Heart left ventricle (tissue), 16 donors: ENCODE data around the gene RGS9. TPM values are rescaled to one million over a fixed set of nuclear protein-coding genes. Genes with fewer than 3 reads are reported as not detected.
"Not testable (repeated sequence)": the region's sequence is repeated elsewhere in the genome, so short reads cannot be mapped to it uniquely, and the experiment has no call there.

Source experiments
- ATAC-seq, 4 donors: fragments of 200-7000 bp; cut with Tn5 transposase; one replicate each; pipeline ENCODE4 v1.9.1; 2020 to 2022; ENCODE audit warnings: moderate library complexity in 4 of 4, mild to moderate bottlenecking in 3 of 4, moderate number of reproducible peaks in 1 of 4
- DNase-seq, 5 donors: peaks; one replicate each; pipeline ENCODE4 v3.0.0-alpha.2; 2020
- H3K27ac ChIP-seq, 12 donors: fragments of 200-600 bp; sonication (generic) in 4 of 12; one replicate each; pipeline versions ENCODE4 v1.5.0 to v1.8.0; 2016 to 2022; ENCODE audit warnings: mild to moderate bottlenecking in 2 of 12
- H3K27me3 ChIP-seq, 9 donors: fragments of 200-600 bp; sonication (generic) in 2 of 9; one replicate each; pipeline versions ENCODE4 v1.5.1 to v1.8.0; 2016 to 2022; ENCODE audit warnings: mild to moderate bottlenecking in 3 of 9
- H3K36me3 ChIP-seq, 9 donors: fragments of 200-600 bp; sonication (generic) in 2 of 9; one replicate each; pipeline versions ENCODE4 v1.5.0 to v1.8.0; 2018 to 2022; ENCODE audit warnings: mild to moderate bottlenecking in 2 of 9
- H3K4me1 ChIP-seq, 12 donors: fragments of 200-600 bp; sonication (generic) in 4 of 12; one replicate each; pipeline versions ENCODE4 v1.5.0 to v1.8.0; 2016 to 2022; ENCODE audit warnings: mild to moderate bottlenecking in 3 of 12
- H3K4me3 ChIP-seq, 12 donors: fragments of 200-600 bp; sonication (generic) in 4 of 12; one replicate each; pipeline versions ENCODE4 v1.5.0 to v1.8.0; 2017 to 2022; ENCODE audit warnings: mild to moderate bottlenecking in 9 of 12, moderate library complexity in 4 of 12
- H3K9me3 ChIP-seq, 12 donors: fragments of 200-600 bp; sonication (generic) in 4 of 12; one replicate each; pipeline versions ENCODE4 v1.5.0 to v1.8.0; 2016 to 2022; ENCODE audit warnings: mild to moderate bottlenecking in 1 of 12
- CTCF ChIP-seq, 12 donors: fragments of 200-600 bp; sonication (generic) in 4 of 12; IDR thresholded peaks; one replicate each; pipeline versions ENCODE4 v1.5.0 to v1.8.0; 2018 to 2022; ENCODE audit warnings: antibody characterized with exemption in 12 of 12, mild to moderate bottlenecking in 5 of 12
- POLR2A ChIP-seq, 2 donors: fragments of 450-650 bp; IDR thresholded peaks; one replicate each; pipeline ENCODE4 v1.6.1; 2017; ENCODE audit warnings: antibody characterized with exemption in 2 of 2, mild to moderate bottlenecking in 2 of 2, moderate library complexity in 2 of 2
- WGBS, 4 donors: extraction: QIAGEN DNeasy Blood & Tissue Kit in 2 of 4; methylation state at CpG; one replicate each; pipeline versions ENCODE4 v1.1.5 to v1.1.7; 2013 to 2018; 5-methylcytosine and 5-hydroxymethylcytosine counted together
- intact Hi-C, 10 donors: fragments of 100-400 bp; cut with DNase I; formaldehyde crosslinking; loops; one replicate each; pipeline versions ENCODE4 v1.11.1 to v1.14.2; 2022
- polyA plus RNA-seq, 2 donors: library from polyadenylated mRNA; stranded (reverse); fragments of 200-250 nt; gene quantifications; one replicate each; pipeline ENCODE4 v1.2.3, GENCODE V29; 2013
- total RNA-seq, 9 donors: library from RNA; depleted of rRNA in 2 of 9; stranded (reverse); fragments of >200 nt in 2 of 9; fragmentation: NEBNext Ultra II Directional in 3 of 9; extraction: Animal tissue kit (Norgen Biotek cat#: 25700) in 3 of 9; gene quantifications; one replicate each; pipeline versions ENCODE4 v1.1.0 to v1.2.4, GENCODE V29; 2016 to 2023
- donor health status: ischemic (EF 13 %, LVEDD 7.1; RV severe dilation, severe dysfunction).
- donor health status: healthy with polysubstance abuse.
- donor health status: DM: no; HTN: yes; CAD: no.
- donor health status: DM: no; HTN: no; CAD: no.
- donor health status: ischemic (EF 25% LVEDD 6.9; RV normal size, moderate dysfunction).
- donor health status: ischemic (EF 25% LVEDD 5.7; RV mildly dilated, moderate dysfunction).
- donor health status: healthy.
- donor health status: DM: yes; HTN: yes; CAD: no.
- donor health status: ischemic (EF 35%, LVEDD 5.7; RV mildly dilated, moderate dysfunction).
- donor health status: nonischemic (EF 11% LVEDD 7.7; RV severe dilation, severe dysfunction).
- donor health status: DM: yes; HTN: yes; CAD: no.
- donor health status: PGD.
- donor health status: ischemic (EF 29% LVEDD 5.4; RV normal size, mild dysfunction).
- donor health status: nonischemic (EF 23%, LVEDD 6.1; RV moderate dilation, normal function).

Gene RGS9
- total and polyA plus RNA-seq, 11 donors, result 0.68 to 5.1 (median 1.4) TPM

DNA sequence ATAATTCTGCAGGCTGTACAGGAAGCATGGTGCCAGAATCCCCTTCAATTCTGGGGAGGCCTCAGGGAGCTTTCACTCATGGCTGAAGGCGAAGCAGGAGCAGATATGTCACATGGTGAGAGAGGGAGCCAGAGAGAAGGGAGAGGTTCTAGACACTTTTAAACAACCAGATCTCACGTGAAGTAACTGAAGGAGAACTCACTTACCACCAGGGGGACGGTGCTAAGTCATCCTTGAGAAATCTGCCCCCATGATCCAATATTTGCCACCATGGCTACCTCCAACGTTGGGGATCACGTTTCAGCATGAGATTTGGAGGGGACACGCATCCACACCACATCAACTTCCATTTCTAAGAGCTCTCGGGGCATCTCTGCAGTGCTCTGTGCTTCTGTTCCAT lies 43.2 kb upstream of the RGS9 start:
- no peak for TF ChIP-seq POLR2A (IDR thresholded peaks at IDR 0.05)
- TF ChIP-seq CTCF (IDR thresholded peaks at IDR 0.05), result no peak
- Histone ChIP-seq H3K4me1 (peaks cover 0 to under 1% (median 0%) of the 10 kb centered on the region in 12 donors), H3K9me3 (no peaks in the 10 kb centered on the region), H3K36me3 (no peaks in the 10 kb centered on the region), H3K27me3 (peaks cover 0 to 3% (median 0%) of the 10 kb centered on the region in 9 donors), H3K4me3 (no peak overlapping the region), H3K27ac (no peak overlapping the region)
- 87 to 92% (median 91%) methylated on average over 7 of the region's 7 CpGs for WGBS, 4 donors
- ATAC-seq (no peak), DNase-seq (no peak)
- intact Hi-C loops, result no loop called here

DNA sequence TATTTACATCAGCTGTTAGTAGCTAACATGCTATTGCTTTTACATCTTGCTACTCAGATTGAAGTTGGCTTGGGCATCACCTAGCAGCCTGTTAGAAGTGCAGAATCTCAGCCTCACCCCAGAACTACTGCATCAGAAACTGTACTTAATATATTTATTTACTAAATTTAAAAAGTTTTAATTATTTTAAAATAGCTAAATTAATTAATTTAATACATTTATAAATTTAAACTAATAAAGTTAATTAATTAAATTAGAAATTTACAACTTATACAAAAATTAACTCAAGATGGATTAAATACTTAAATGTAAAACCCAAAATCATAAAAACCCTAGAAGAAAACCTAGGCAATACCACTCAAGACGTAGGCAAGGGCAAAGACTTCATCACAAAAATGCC lies 41.7 kb upstream of the RGS9 start:
- Histone ChIP-seq H3K4me1 (peaks cover 0 to 14% (median 5%) of the 10 kb centered on the region in 12 donors), H3K9me3 (no peaks in the 10 kb centered on the region), H3K27ac (no peak overlapping the region), H3K27me3 (peaks cover 0 to 3% (median 0%) of the 10 kb centered on the region in 9 donors), H3K36me3 (no peaks in the 10 kb centered on the region), H3K4me3 (no peak overlapping the region)
- DNase-seq (no peak), ATAC-seq (no peak)
- 91 to 97% (median 96%) methylated on average over 1 of the region's 1 CpG for WGBS, 4 donors
- intact Hi-C loops, result loop anchor here in 3 of 10 donors (5.0 kb wide), 1 partner anchor 38 kb away; the partner anchor contains the start of gene GNA13 (in 3 of the 3)
- TF ChIP-seq POLR2A (IDR thresholded peaks at IDR 0.05) (no peak), CTCF (IDR thresholded peaks at IDR 0.05) (no peak)

- not testable (repeated sequence) for H3K27me3 ChIP-seq, H3K9me3 ChIP-seq, DNase-seq, H3K4me3 ChIP-seq, ATAC-seq, H3K36me3 ChIP-seq, H3K27ac ChIP-seq
- intact Hi-C loops, result loop anchor here in 3 of 10 donors (5.0 kb wide), 1 partner anchor 39 kb away; the partner anchor contains the start of gene GNA13 (in 3 of the 3)
- H3K4me1 ChIP-seq, result peaks cover 0 to 21% (median 7%) of the 10 kb centered on the region in 12 donors
- 88 to 97% (median 94%) methylated on average over 2 of the region's 2 CpGs for WGBS, 4 donors
Measured at GRCh38 chr17:65096382-65096781, 40.8 kb upstream of the RGS9 start.

DNA sequence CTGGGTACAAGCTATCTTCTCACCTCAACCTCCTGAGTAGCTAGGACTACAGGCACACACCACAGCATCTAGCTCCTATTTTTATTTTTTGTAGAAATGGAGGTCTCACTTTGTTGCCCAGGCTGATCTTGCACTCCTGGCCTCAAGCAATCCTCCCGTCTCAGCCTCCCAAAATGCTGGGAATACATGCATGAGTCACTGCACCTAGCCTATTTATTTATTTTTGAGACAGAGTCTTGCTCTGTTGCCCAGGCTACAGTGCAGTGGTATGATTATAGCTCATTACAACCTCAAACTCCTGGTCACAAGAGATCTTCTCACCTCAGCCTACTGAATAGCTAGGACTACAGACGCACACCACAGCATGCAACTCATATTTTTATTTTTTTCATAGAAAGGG lies 40.1 kb upstream of the RGS9 start:
- H3K27ac ChIP-seq, result no peak overlapping the region
- peaks cover 0 to 21% (median 7%) of the 10 kb centered on the region in 12 donors for H3K4me1 ChIP-seq
- no peaks in the 10 kb centered on the region for H3K9me3 ChIP-seq
- peaks cover 0 to 3% (median 0%) of the 10 kb centered on the region in 9 donors for H3K27me3 ChIP-seq
- TF ChIP-seq CTCF (IDR thresholded peaks at IDR 0.05) (no peak), POLR2A (IDR thresholded peaks at IDR 0.05) (no peak)
- 91 to 96% (median 93%) methylated on average over 2 of the region's 2 CpGs for WGBS, 4 donors
- no peak for DNase-seq
- intact Hi-C loops, result loop anchor here in 3 of 10 donors (5.0 kb wide), 1 partner anchor 40 kb away; the partner anchor contains the start of gene GNA13 (in 3 of the 3)
- no peaks in the 10 kb centered on the region for H3K36me3 ChIP-seq
- H3K4me3 ChIP-seq, result no peak overlapping the region
- no peak for ATAC-seq

DNA sequence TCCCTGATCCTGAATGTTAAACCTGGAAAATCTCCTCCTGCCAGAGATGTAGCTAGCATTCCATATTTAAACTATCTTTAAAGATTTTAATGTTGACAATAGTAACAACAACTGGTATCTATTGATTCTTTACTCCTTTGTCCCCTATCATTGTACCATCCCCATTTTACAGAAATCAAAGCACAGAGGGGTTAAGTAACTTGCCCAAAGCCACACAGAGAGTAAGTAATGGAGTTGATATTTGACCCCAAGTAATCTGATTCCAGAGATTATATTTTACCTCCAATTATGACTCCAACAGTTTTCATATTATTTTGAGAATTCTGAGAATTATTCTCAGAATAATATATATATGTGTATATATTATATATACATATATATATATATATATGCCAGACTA lies 37.7 kb upstream of the RGS9 start:
- ATAC-seq, result no peak
- DNase-seq, result no peak
- Histone ChIP-seq H3K4me3 (no peak overlapping the region), H3K4me1 (peaks cover 0 to 21% (median 7%) of the 10 kb centered on the region in 12 donors), H3K36me3 (no peaks in the 10 kb centered on the region), H3K9me3 (no peaks in the 10 kb centered on the region), H3K27me3 (no peaks in the 10 kb centered on the region), H3K27ac (no peak overlapping the region)
- TF ChIP-seq CTCF (IDR thresholded peaks at IDR 0.05) (no peak), POLR2A (IDR thresholded peaks at IDR 0.05) (no peak)
- intact Hi-C loops, result loop anchor here in 3 of 10 donors (5.0 kb wide), 1 partner anchor 42 kb away; the partner anchor contains the start of gene GNA13 (in 3 of the 3)
